Activated T-cell treated with anti-CD3 and anti-CD28 coated beads, Interleukin-2, amount 50 U/mL, for 72 hours (primary cell): ENCODE measurements around the gene BRAT1. TPM values are rescaled to one million over a fixed set of nuclear protein-coding genes. Genes with fewer than 3 reads are reported as not detected.

Experiments used
- ATAC-seq, 2 donors: fragments of 150-1000 bp; cut with Tn5 transposase; replicated peaks in 1 of 2; 2 replicates each; pipeline ENCODE4 v1.10.0; 2021; ENCODE audit warnings: moderate library complexity in 2 of 2, mild to moderate bottlenecking in 1 of 2
- DNase-seq, 2 donors: peaks; one replicate each; pipeline ENCODE4 v3.0.0; 2021 to 2022; ENCODE audit warnings: mixed read lengths in 1 of 2
- H3K27ac Mint-ChIP-seq: one replicate; pipeline ENCODE4 v1.8.0; 2022; ENCODE audit warnings: mild to moderate bottlenecking, moderate library complexity, mixed read lengths
- H3K27me3 Mint-ChIP-seq: one replicate; pipeline ENCODE4 v1.8.0; 2022; ENCODE audit warnings: low read depth, mixed read lengths
- H3K36me3 Mint-ChIP-seq, 2 donors: one replicate each; pipeline ENCODE4 v1.8.0; 2022; ENCODE audit warnings: mixed read lengths in 2 of 2, mild to moderate bottlenecking in 1 of 2; ENCODE audit not compliant: insufficient read depth in 2 of 2
- H3K4me1 Mint-ChIP-seq: one replicate; pipeline ENCODE4 v1.8.0; 2022; ENCODE audit warnings: low read depth, mixed read lengths
- H3K4me3 Mint-ChIP-seq, 2 donors: one replicate each; pipeline ENCODE4 v1.8.0; 2022; ENCODE audit warnings: mild to moderate bottlenecking in 2 of 2, mixed read lengths in 2 of 2, moderate library complexity in 2 of 2
- H3K9me3 Mint-ChIP-seq, 2 donors: one replicate each; pipeline ENCODE4 v1.8.0; 2022; ENCODE audit warnings: mixed read lengths in 2 of 2
- total RNA-seq, 2 donors: library from RNA; stranded (reverse); gene quantifications; one replicate each; pipeline ENCODE4 v1.2.3, GENCODE V29; 2022

The BRAT1 gene
- total RNA-seq, 2 donors from 2014 or later = 28.0 to 35.2 TPM

DNA sequence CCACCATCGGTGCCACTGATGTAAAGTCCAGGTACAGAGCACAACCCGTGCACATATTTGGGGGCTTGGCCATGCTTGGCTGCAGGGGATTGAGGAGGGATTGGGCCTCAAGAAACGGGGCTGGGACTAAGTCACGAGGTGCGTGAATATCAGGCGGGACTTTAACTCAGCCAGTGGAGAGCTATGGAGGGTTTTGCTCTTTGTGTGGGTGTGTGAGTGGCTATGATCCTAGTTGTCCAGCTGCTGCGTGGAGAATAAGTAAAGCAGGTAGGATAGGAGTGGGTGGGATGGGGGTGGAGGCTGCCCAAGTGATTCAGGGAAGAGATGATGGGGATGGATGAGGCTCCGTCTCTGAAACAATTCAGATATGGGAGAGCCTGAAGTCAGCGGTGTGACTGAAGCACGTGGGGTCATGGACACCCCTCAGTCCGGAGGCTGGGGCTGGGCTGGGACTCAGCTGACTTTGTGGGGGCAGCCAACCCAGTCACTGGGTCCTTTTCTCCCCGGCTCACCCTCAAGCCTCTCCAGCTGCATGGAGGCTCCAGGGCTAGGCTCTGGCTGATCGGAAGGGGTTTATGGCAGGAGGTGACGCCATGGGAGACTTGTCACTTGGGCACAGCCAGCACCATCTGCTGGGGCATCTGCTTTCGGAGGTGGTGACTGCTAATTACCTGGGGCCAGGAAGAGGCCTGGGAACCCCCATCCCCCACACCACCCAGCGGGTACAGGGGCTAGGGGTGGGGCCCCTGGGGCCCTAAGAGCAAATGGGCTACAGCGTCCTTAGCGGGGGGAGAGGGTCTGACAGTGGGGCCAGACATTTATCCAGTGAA lies 37.4 kb downstream of the BRAT1 start:
- Mint-ChIP-seq H3K9me3 (no peaks in the 10 kb centered on the region), H3K27me3 (no peaks in the 10 kb centered on the region), H3K36me3 (peaks cover 0 to 5% of the 10 kb centered on the region in 2 donors), H3K4me1 (peaks cover 36% of the 10 kb centered on the region), H3K27ac (no peak overlapping the region), H3K4me3 (peak overlapping the region; percentile 55 to 66)
- DNase-seq (no peak), ATAC-seq (no peak)

DNA sequence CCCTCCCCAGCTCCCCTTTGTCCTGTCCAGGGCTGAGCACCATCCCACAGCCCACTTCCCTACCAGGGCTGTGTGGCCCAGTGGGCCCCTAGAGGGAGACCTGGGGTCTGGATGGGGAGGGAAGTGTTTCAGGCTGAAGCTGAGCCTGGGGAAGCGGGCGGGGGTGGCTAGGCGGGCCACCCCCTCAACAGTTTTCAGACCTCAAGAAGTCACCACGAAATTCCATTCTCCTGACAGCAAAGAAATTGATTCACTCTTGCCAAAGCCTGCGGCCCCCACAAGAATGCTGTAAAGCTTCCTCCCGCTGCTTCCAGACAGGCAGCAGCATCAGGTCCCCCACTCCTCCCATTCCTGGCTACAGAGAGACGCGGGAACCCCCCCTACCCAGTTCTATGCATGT lies 38.3 kb downstream of the BRAT1 start:
- DNase-seq (no peak), ATAC-seq (no peak)
- H3K27me3 Mint-ChIP-seq = no peaks in the 10 kb centered on the region
- H3K36me3 Mint-ChIP-seq = peaks cover 0 to 4% of the 10 kb centered on the region in 2 donors
- H3K9me3 Mint-ChIP-seq = no peaks in the 10 kb centered on the region
- H3K4me1 Mint-ChIP-seq = peaks cover 36% of the 10 kb centered on the region
- H3K27ac Mint-ChIP-seq = no peak overlapping the region
- H3K4me3 Mint-ChIP-seq = no peak overlapping the region

DNA sequence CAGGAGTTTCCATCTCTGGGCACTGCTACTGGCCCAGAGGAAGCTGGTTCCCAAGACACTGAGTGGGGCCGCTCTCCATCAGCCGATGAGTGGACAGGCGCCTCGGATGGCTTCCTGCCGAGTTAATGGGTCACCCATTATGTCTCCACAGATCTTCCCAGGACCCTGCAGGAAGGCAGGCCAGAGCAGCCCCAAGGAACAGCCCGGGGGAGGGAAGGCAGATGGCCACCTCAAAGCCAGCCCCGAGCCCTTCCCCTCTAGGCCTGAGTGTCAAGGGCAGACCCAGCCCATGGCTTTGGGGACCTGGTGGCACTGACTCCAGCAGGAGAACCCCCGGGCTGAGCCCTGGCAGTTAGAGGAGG lies 39.1 kb downstream of the BRAT1 start:
- Mint-ChIP-seq H3K4me3 (no peak overlapping the region), H3K9me3 (no peaks in the 10 kb centered on the region), H3K36me3 (no peaks in the 10 kb centered on the region), H3K27ac (no peak overlapping the region), H3K4me1 (peaks cover 39% of the 10 kb centered on the region), H3K27me3 (no peaks in the 10 kb centered on the region)
- ATAC-seq (no peak), DNase-seq (no peak)

DNA sequence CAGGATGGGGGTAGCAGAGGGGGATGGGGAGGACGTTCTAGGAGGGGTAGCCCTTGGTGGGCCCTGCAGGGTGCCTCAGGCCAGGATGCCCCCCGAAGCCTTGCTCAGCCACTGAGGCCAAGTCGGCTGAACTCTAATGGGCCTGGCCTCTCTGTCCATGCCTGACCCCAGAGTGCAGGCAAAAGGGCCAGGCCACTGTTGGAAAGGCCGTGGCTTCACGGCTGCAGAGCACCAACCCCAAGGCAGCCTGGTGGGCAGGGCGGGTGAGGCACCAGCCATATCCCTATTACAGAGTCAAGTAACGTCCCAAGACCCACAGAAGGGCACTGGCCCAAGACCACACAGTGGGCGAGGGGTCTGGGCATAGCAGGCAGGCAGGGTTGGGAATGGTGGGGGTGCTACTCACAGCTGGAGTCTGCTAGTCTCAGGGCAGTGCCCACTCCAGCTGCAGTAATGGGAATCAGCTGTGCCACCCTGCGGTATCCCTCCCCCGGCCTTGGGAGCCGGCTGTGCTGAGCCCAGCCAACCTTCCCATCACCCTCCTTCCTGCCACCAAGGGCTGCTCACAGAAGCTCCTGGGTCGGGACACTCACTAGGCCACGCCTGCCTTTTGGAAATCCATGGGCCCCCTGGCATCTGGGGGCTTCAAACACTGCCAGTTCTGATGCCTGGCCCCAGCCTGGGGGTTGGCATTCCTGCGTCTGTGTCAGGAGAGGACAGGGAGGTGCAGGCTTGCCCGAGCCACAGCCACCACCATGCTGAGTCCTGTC lies 39.7 kb downstream of the BRAT1 start:
- Mint-ChIP-seq H3K27ac (no peak overlapping the region), H3K9me3 (no peaks in the 10 kb centered on the region), H3K27me3 (no peaks in the 10 kb centered on the region), H3K4me1 (peaks cover 43% of the 10 kb centered on the region), H3K4me3 (no peak overlapping the region), H3K36me3 (no peaks in the 10 kb centered on the region)
- DNase-seq (no peak), ATAC-seq (no peak)

DNA sequence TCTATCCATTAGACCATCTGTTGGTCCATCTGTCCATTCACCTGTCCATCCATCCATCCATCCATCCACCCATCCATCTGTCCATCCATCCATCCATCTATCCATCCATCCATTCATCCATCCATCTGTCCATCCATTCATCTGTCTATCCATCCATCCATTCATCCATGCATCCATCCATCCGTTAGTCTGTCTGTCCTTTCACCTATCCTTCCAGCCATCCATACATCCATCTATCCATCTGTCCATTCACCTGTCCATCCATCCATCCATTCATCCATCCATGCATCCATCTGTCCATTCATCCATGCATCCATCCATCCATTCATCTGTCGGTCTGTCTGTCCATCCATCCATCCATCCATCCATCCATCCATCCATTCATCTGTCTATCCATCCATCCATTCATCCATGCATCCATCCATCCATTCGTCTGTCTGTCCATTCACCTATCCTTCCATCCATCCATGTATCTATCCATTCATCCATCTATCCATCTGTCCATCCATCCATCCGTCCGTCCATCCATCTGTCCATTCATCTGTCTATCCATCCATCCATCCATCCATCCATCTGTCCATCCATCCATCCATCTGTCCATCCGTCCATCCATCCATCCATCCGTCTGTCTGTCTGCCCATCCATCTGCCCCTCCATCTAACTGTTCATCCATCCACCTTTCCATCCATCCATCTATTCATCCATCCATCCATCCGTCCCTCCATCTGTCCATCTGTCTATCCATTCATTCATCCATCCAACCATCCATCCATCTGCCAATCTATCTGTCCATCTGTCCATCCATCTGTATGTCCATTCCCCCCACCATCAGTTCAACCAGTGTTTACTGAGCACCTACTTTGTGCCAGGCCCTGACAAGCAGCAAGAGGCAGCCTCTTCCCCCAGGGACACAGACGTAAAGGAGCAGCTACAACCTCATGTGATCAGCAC lies 40.6 kb downstream of the BRAT1 start:
- H3K27ac Mint-ChIP-seq = no peak overlapping the region
- H3K4me3 Mint-ChIP-seq = no peak overlapping the region
- H3K27me3 Mint-ChIP-seq = no peaks in the 10 kb centered on the region
- H3K4me1 Mint-ChIP-seq = peaks cover 52% of the 10 kb centered on the region
- no peaks in the 10 kb centered on the region for H3K9me3 Mint-ChIP-seq
- H3K36me3 Mint-ChIP-seq = no peaks in the 10 kb centered on the region
- DNase-seq (no peak), ATAC-seq (no peak)

DNA sequence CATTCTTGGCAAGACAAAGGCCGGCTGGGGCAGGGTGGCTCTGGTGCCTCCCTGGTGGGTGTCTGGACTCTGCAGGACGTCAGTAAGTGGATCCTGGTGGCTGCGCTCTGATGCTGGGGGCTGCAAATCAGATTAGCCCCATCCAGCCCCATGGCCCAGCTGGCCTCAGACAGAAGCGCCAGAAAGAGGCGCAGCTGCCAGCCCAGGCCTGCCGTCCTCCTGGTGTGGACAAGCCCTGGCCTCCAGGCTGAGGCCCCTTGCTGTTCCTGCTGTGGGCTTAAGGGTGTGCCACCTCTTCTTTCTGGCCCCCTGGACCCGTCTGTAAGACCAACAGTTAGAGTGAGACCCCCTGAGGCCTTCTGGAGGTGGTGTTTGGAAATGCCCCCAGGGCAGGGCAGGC lies 41.6 kb downstream of the BRAT1 start:
- Mint-ChIP-seq H3K9me3 (no peaks in the 10 kb centered on the region), H3K4me3 (no peak overlapping the region), H3K36me3 (no peaks in the 10 kb centered on the region), H3K27ac (no peak overlapping the region), H3K4me1 (peaks cover 62% of the 10 kb centered on the region), H3K27me3 (no peaks in the 10 kb centered on the region)
- DNase-seq = no peak
- no peak for ATAC-seq

DNA sequence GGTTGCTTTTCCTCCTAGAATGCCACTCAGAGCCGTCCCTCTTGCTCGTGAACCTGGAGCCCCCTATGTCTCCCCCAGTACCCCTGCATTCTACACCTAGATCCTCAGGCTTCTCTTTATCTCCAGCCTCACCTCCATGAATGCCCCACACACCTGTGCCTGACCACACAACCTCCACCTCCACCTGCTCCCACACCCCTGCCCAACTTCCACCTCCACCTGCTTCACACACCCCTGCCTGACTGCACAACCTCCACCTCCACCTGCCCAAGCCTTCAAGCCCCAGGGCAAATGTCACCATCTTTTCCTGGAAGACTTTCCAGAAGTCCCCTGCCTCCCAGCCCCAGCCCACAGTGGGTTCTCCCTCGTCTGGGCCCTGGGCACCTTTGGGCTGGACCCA lies 42.6 kb downstream of the BRAT1 start:
- H3K4me3 Mint-ChIP-seq = peak overlapping the region; percentile 37 to 81
- ATAC-seq (no peak), DNase-seq (no peak)
- no peaks in the 10 kb centered on the region for H3K9me3 Mint-ChIP-seq
- H3K4me1 Mint-ChIP-seq = peaks cover 64% of the 10 kb centered on the region
- no peaks in the 10 kb centered on the region for H3K27me3 Mint-ChIP-seq
- H3K27ac Mint-ChIP-seq = no peak overlapping the region
- H3K36me3 Mint-ChIP-seq = no peaks in the 10 kb centered on the region

DNA sequence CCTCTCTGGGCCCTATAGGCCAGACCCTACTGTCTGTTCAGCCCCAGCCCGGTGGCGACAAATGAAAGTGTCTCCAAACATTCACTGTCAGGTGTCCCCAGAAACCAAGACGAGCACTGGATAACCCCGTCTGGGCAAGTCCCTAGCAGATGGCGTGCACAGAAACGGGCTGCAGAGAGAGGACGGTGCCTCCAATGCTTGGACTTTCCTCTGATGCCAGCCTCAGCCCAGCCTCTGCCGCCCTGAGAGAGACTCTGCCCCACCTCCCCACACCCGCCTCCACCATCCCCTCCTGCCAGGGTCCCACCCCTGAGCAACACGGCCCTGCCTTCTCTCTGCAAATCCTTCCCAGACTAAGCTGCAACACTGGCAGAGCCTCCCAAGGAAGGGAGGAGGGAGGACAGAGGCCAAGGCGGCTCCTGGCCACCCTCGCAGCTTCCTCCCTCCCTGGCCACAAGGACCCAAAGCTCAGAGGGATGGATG lies 43.1 kb downstream of the BRAT1 start:
- peak in 1 of 2 donors; percentile 48 for DNase-seq
- no peak for ATAC-seq
- H3K27me3 Mint-ChIP-seq = no peaks in the 10 kb centered on the region
- H3K9me3 Mint-ChIP-seq = no peaks in the 10 kb centered on the region
- H3K36me3 Mint-ChIP-seq = no peaks in the 10 kb centered on the region
- peak overlapping the region; percentile 82 for H3K27ac Mint-ChIP-seq
- H3K4me3 Mint-ChIP-seq = peak overlapping the region; percentile 66 to 81
- H3K4me1 Mint-ChIP-seq = peaks cover 59% of the 10 kb centered on the region

DNA sequence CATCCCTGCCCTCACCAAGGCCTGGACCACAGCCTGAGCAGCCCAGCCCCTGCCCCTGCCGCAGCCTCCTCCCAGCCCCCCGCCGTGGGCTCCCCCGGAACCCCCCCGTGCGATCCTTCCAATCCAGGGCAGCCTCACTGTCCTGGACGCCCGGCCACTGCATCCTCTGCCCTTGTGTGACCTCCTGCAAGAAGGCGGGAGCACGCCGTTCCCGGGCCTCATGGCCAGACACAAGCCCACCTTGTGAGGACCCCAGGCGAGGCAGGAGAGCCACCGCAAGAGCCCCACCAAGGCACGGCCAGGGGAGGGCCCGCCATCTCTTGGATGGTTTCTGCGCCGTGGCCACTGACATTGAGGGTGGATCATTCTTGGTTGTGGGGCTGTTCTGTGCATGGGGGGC lies 43.6 kb downstream of the BRAT1 start:
- Mint-ChIP-seq H3K9me3 (no peaks in the 10 kb centered on the region), H3K4me1 (peaks cover 57% of the 10 kb centered on the region), H3K4me3 (peak overlapping the region; percentile 66 to 81), H3K36me3 (no peaks in the 10 kb centered on the region), H3K27ac (peak overlapping the region; percentile 82), H3K27me3 (no peaks in the 10 kb centered on the region)
- DNase-seq (no peak), ATAC-seq (no peak)

DNA sequence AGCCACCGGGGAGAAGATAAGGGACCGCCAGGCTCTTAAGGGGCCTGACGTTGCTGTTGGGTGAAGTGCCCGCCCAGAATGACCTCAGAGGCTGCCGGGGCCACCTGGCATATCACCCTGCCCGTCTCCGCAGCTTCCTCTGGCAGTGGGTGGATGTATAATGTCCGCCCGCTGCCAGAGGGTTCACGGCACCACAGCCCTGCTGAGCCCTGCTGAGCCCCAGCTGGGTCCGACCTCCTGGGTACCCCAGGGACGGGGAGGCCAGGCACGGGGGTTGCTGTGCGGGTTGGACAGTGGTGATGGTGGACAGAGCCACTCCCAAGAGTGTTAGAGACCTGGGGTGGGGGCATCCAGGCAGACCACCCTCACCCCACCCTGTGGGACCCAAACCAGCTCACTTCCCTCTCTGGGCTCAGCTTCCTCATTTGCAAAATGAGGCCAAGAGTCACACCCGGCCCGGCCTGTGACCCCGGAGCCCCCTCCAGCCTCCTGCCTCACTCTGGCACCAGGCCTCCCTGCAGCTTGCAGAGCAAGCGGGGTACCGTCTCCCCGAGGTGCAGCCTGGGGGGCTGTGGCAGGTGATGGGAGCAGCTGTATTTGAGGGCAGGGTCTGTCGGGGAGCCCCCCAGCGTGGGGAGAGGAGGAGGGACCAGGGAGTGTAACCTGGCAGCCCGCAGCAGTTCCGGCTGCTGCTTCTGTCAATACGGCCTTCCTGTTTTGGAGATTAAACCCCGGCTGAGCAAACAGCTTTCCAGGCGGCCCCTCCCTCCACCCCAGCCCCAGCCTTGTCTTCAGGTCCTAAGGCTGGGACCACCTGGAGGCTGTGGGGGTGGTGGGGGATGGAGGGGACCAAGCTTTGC lies 44.2 kb downstream of the BRAT1 start:
- H3K4me3 Mint-ChIP-seq = peak overlapping the region; percentile 65 to 81
- no peaks in the 10 kb centered on the region for H3K36me3 Mint-ChIP-seq
- peaks cover 57% of the 10 kb centered on the region for H3K4me1 Mint-ChIP-seq
- peak; percentile 74 to 76 for DNase-seq
- ATAC-seq = peak; percentile 70 to 72
- no peaks in the 10 kb centered on the region for H3K27me3 Mint-ChIP-seq
- peak overlapping the region; percentile 61 for H3K27ac Mint-ChIP-seq
- no peaks in the 10 kb centered on the region for H3K9me3 Mint-ChIP-seq

DNA sequence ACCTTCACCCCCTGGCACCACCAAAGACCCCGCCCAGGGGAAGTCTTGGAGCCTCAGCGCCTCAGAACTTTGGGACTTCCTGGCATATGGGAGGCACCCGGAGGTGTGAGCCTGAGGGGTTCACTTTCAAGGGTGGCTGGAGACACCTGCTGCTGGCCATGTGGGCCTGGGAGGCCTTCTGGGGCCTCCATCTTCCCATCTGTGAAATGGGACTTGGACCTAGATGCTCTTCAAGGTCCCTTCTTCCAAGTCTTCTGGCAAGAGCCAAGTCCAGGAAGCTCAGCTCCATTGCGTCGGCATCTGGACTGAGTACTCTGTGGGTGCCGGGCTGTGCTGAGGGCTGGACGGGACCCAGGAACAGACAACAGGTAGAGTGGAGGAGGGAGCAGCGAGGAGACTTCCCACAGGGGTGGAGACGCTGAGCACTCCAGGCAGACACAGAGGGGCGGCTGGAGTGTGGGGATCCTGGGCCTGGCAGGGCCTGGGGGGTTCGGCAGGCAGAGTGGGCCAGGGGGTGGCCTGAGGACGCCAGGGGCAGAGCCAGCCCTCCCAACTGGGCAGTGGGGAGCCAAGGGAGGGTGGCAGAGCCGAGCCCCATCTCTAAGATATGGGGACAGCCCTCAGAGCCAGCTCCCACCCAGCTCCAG lies 45.1 kb downstream of the BRAT1 start:
- H3K27me3 Mint-ChIP-seq = no peaks in the 10 kb centered on the region
- DNase-seq (no peak), ATAC-seq (no peak)
- H3K27ac Mint-ChIP-seq = no peak overlapping the region
- no peaks in the 10 kb centered on the region for H3K9me3 Mint-ChIP-seq
- peaks cover 57% of the 10 kb centered on the region for H3K4me1 Mint-ChIP-seq
- H3K4me3 Mint-ChIP-seq = peak overlapping the region; percentile 39 to 81
- H3K36me3 Mint-ChIP-seq = no peaks in the 10 kb centered on the region
